Left forelimb (tissue), 1 donor: ENCODE measurements around the gene FUBP1.
"Not testable (repeated sequence)": the region's sequence is repeated elsewhere in the genome, so short reads cannot be mapped to it uniquely, and the experiment has no call there.

Source experiments
- DNase-seq: peaks from one replicate; pipeline ENCODE4 v3.0.0-alpha.2; 2018; ENCODE audit warnings: low spot score

Gene FUBP1

DNA sequence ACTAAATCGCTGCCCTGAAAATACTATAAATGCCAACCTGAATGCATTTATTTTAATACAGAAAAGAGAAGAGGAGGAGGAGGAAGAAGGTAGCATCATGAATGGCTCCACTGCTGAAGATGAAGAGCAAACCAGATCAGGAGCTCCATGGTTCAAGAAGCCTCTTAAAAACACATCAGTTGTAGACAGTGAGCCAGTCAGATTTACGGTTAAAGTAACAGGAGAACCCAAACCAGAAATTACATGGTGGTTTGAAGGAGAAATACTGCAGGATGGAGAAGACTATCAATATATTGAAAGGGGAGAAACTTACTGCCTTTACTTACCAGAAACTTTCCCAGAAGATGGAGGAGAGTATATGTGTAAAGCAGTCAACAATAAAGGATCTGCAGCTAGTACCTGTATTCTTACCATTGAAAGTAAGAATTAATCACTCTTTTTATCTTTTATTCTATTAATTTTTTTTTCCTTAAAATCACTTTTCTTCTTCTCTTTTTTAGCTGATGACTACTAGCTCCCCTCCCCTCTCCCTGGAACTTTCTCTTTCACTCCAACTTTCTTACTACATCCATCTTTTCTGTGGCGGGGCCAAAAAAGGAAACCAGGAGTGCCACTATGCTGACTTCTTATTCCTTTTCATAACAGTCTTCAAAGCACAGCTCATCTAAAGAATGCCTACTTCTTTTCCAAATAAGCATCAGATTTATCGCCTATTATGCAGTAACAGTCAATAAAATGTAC, 36.3 kb downstream of the FUBP1 start:
- DNase-seq, result no peak

DNA sequence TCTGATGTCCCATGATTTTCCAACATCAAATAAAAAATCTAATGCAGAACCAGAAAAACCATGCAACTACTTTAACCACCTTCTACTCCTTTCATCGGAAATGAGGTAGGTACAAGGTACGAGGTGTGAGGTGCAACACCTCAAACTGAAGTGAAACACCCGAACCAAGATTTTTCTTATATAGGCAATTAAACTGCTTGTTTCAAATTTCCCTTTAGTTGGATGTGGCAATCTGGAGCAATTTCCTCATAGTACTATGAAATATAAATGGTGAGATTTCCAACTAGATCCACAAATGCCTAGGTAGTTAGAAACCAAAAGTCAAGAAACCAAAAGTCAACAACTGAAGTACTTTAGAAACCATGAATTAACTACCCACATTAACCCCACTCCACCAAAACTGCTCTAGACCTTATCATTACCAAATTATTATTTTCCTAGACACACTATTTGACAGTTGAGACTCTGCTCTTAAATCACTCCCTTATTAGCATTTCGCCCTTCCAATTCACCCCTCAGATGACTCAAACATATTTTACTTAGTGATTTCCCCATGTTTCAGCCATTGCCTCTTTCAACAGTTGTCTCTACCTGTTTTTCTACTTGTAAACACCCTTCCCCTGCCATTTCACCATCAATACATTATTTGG, 37.8 kb downstream of the FUBP1 start:
- no peak for DNase-seq

GRCh38 chr1:77938651-77939050, 40.2 kb downstream of the FUBP1 start:
- DNase-seq, result no peak

- no peak for DNase-seq
Observed at GRCh38 chr1:77929806-77930205, 49.1 kb downstream of the FUBP1 start.

- no peak for DNase-seq
Observed at GRCh38 chr1:77927414-77927813, 51.5 kb downstream of the FUBP1 start.

- DNase-seq, result no peak
Observed at GRCh38 chr1:77926561-77927357, 52.1 kb downstream of the FUBP1 start.

GRCh38 chr1:77925956-77926355, 52.9 kb downstream of the FUBP1 start:
- DNase-seq, result no peak

- DNase-seq, result no peak
Observed at GRCh38 chr1:77925518-77925917, 53.4 kb downstream of the FUBP1 start.

- not testable (repeated sequence) for DNase-seq
Observed at GRCh38 chr1:77918918-77919317, 60.0 kb downstream of the FUBP1 start.

DNA sequence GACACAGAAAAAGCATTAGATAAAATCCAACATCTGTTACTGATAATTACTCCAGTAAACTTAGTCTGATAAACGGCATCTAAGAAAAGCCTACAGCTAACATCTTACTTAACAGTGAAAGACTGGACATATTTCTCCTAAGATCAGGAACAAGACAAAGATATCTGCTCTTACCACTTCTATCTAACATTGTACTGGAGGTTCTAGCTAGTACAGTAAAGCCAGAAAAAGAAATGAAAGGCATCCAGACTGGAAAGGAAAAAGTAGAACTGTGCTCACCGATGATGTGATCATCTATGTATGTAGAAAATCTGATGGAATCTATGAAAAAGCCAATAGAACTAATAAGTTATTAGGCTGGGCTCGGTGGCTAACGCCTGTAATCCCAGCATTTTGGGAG, 68.8 kb downstream of the FUBP1 start:
- DNase-seq, result no peak

- DNase-seq, result no peak
Observed at GRCh38 chr1:77906624-77907023, 72.2 kb downstream of the FUBP1 start.

DNA sequence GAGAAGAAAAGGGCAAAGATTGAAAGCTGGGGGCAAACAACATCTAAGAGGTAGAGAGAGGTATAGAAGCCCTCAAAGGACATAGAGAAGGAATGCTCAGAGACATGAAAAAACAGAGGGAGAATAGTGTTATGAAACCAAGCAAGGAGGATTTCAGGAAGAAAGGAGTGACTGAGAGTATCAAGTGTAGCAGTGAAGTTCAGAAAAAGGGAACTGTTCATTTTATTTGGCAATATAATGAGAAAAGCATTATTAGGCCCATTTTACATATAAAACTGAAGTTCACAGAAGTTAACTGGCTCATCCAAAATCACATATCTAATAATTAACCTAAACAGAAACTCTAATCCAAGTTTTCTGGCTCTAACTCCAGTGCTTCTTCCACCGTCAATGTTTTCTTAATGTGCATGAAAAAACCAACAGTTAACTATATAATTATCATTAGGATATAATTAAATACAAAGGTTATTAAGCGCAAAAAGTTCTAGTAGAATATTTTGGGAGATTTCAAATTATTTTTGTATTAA, 72.8 kb downstream of the FUBP1 start:
- no peak for DNase-seq

GRCh38 chr1:77905603-77906002, 73.3 kb downstream of the FUBP1 start:
- no peak for DNase-seq

DNA sequence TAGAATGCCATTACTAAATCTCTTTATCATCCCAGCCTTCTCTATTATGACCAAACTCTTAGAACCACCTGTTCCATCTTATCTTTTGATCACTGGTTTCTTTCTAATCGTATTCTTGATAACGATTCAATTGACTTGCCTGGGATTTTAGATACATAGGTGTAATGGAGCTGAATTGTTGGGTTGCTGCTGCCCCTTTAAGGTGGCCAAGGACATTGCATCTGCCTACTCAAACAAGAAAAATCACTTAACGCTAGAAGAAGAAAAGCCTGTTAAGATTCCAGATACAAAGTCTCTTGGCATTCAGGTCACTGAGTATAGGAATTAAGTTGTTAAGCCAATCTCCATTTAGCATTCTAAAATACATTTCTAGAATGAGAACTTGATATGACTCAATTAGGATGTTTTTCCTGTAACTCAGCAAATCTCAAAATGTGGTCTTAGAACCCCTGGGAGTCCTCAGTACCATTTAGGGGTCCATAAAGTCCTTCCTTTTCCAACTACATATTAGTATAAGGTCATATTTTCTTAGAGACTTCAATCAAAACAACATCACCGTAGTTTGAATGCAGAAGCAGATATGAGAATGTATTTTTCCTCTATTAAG, 78.1 kb downstream of the FUBP1 start:
- DNase-seq, result no peak

DNA sequence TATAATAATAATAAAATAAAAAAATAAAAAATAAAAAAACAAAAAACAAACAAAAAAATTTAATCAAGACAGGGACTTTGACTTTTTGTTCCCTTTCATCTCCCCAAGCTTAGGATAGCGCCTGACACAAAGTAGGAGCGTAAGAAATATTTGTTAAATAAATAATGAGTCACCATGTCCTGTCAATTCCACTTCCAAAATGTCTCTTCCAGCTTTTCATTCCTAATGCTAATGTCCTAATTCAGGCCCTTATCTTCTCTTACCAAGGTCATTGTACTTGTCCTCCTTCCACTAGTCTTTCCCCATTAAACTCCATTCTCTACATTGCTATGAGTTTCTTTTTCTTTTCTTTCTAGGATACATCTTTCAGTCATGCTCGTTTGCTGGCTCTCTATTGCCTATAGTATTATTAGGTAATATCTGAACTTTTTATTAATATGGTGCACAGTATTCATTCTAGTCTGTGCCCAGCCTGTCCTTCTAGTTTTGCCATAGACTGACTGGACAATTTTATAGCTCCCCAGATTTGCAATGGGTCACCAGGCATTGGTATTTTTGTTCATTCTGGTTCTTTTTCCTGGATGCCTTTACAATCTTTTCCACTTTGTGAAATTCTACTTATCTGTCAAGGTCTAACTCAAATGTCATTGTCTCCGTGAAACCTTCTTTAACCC, 79.1 kb downstream of the FUBP1 start:
- DNase-seq, result no peak
